ENCODE measurements around the gene ANKMY1.

DNA sequence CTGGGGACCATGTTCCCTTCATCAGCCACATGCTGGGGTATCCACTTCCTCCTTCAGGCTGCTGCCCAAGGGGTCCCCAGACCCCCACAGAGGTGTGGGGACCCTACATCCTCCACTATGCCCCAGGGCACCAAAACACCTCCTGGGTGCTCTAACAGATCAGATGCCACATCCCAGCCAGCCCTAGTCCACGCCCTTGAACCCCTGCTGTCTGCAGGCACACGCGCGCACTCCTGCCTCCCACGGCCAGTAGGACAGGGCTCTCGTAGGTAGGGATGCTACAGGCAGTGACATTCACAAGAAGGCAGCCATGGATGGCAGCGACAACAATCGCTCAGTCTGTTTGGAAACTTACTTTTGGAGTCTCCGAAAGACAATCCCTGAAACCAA is 125.4 kb downstream of the ANKMY1 start:
- TF ChIP-seq EZH2 (IDR thresholded peaks at IDR 0.05; ENCODE audit: insufficient read depth, poor library complexity, severe bottlenecking) = no peak
- no peak for TF ChIP-seq EZH2phosphoT487 (IDR thresholded peaks at IDR 0.05; ENCODE audit: insufficient read depth, low read depth)
